ENCODE results near the gene VPS4A.

VPS4A gene

GRCh38 chr16:69318177-69318910, 7.2 kb downstream of the VPS4A start:
- no peak overlapping the region for H3K27ac ChIP-seq (ENCODE audit: insufficient read depth, low read depth, low read length, poor library complexity, severe bottlenecking)
- no peaks in the 10 kb centered on the region for H3K27me3 ChIP-seq (ENCODE audit: control insufficient read depth, insufficient read depth, low read length, poor library complexity, severe bottlenecking)
- H3K9me3 ChIP-seq (ENCODE audit: control insufficient read depth, low read length), result no peaks in the 10 kb centered on the region
- H3K4me3 ChIP-seq (ENCODE audit: insufficient read depth, low read depth, low read length), result no peak overlapping the region
- H3K36me3 ChIP-seq (ENCODE audit: control insufficient read depth, insufficient read depth, low read length), result peaks cover 60% of the 10 kb centered on the region
- no peaks in the 10 kb centered on the region for H3K4me1 ChIP-seq (ENCODE audit: control insufficient read depth, insufficient read depth, low read length)
- 95 to 96% methylated on average over 30 of the region's 30 CpGs for WGBS, 2 experiments

- Histone ChIP-seq H3K36me3 (ENCODE audit: control insufficient read depth, insufficient read depth, low read length) (peaks cover 61% of the 10 kb centered on the region), H3K4me1 (ENCODE audit: control insufficient read depth, insufficient read depth, low read length) (no peaks in the 10 kb centered on the region), H3K9me3 (ENCODE audit: control insufficient read depth, low read length) (no peaks in the 10 kb centered on the region), H3K4me3 (ENCODE audit: insufficient read depth, low read depth, low read length) (no peak overlapping the region), H3K27me3 (ENCODE audit: control insufficient read depth, insufficient read depth, low read length, poor library complexity, severe bottlenecking) (no peaks in the 10 kb centered on the region), H3K27ac (ENCODE audit: insufficient read depth, low read depth, low read length, poor library complexity, severe bottlenecking) (no peak overlapping the region)
- 95% methylated on average over 10 of the region's 10 CpGs for WGBS, 2 experiments
Measured at GRCh38 chr16:69318911-69319289, 7.8 kb downstream of the VPS4A start.

GRCh38 chr16:69319381-69319780, 8.2 kb downstream of the VPS4A start:
- Histone ChIP-seq H3K9me3 (ENCODE audit: control insufficient read depth, low read length) (no peaks in the 10 kb centered on the region), H3K4me1 (ENCODE audit: control insufficient read depth, insufficient read depth, low read length) (no peaks in the 10 kb centered on the region), H3K36me3 (ENCODE audit: control insufficient read depth, insufficient read depth, low read length) (peaks cover 63% of the 10 kb centered on the region), H3K27ac (ENCODE audit: insufficient read depth, low read depth, low read length, poor library complexity, severe bottlenecking) (no peak overlapping the region), H3K4me3 (ENCODE audit: insufficient read depth, low read depth, low read length) (no peak overlapping the region), H3K27me3 (ENCODE audit: control insufficient read depth, insufficient read depth, low read length, poor library complexity, severe bottlenecking) (no peaks in the 10 kb centered on the region)
- 95 to 96% methylated on average over 9 of the region's 9 CpGs for WGBS, 2 experiments

- Histone ChIP-seq H3K27ac (ENCODE audit: insufficient read depth, low read depth, low read length, poor library complexity, severe bottlenecking) (no peak overlapping the region), H3K4me1 (ENCODE audit: control insufficient read depth, insufficient read depth, low read length) (no peaks in the 10 kb centered on the region), H3K9me3 (ENCODE audit: control insufficient read depth, low read length) (no peaks in the 10 kb centered on the region), H3K4me3 (ENCODE audit: insufficient read depth, low read depth, low read length) (no peak overlapping the region), H3K27me3 (ENCODE audit: control insufficient read depth, insufficient read depth, low read length, poor library complexity, severe bottlenecking) (no peaks in the 10 kb centered on the region), H3K36me3 (ENCODE audit: control insufficient read depth, insufficient read depth, low read length) (peaks cover 70% of the 10 kb centered on the region)
- WGBS, 2 experiments, result 91 to 93% methylated on average over 30 of the region's 30 CpGs
Measured at GRCh38 chr16:69319826-69320739, 8.9 kb downstream of the VPS4A start.

GRCh38 chr16:69320740-69321073, 9.6 kb downstream of the VPS4A start:
- Histone ChIP-seq H3K27me3 (ENCODE audit: control insufficient read depth, insufficient read depth, low read length, poor library complexity, severe bottlenecking) (no peaks in the 10 kb centered on the region), H3K9me3 (ENCODE audit: control insufficient read depth, low read length) (no peaks in the 10 kb centered on the region), H3K36me3 (ENCODE audit: control insufficient read depth, insufficient read depth, low read length) (peaks cover 72% of the 10 kb centered on the region), H3K27ac (ENCODE audit: insufficient read depth, low read depth, low read length, poor library complexity, severe bottlenecking) (no peak overlapping the region), H3K4me1 (ENCODE audit: control insufficient read depth, insufficient read depth, low read length) (no peaks in the 10 kb centered on the region), H3K4me3 (ENCODE audit: insufficient read depth, low read depth, low read length) (no peak overlapping the region)
- 92% methylated on average over 13 of the region's 13 CpGs for WGBS, 2 experiments

GRCh38 chr16:69321080-69321479, 9.9 kb downstream of the VPS4A start:
- Histone ChIP-seq H3K4me3 (ENCODE audit: insufficient read depth, low read depth, low read length) (no peak overlapping the region), H3K36me3 (ENCODE audit: control insufficient read depth, insufficient read depth, low read length) (peaks cover 72% of the 10 kb centered on the region)
- 96 to 98% methylated on average over 22 of the region's 22 CpGs for WGBS, 2 experiments

GRCh38 chr16:69322343-69322742, 11.2 kb downstream of the VPS4A start:
- H3K36me3 ChIP-seq (ENCODE audit: control insufficient read depth, insufficient read depth, low read length), result peaks cover 70% of the 10 kb centered on the region
- no peak overlapping the region for H3K27ac ChIP-seq (ENCODE audit: insufficient read depth, low read depth, low read length, poor library complexity, severe bottlenecking)
- H3K4me1 ChIP-seq (ENCODE audit: control insufficient read depth, insufficient read depth, low read length), result no peaks in the 10 kb centered on the region
- no peaks in the 10 kb centered on the region for H3K9me3 ChIP-seq (ENCODE audit: control insufficient read depth, low read length)
- no peak overlapping the region for H3K4me3 ChIP-seq (ENCODE audit: insufficient read depth, low read depth, low read length)
- WGBS, 2 experiments, result 95% methylated on average over 7 of the region's 7 CpGs
- H3K27me3 ChIP-seq (ENCODE audit: control insufficient read depth, insufficient read depth, low read length, poor library complexity, severe bottlenecking), result no peaks in the 10 kb centered on the region

More at GRCh38 chr16:69321080-69321479, 9.9 kb downstream of the VPS4A start:
- Histone ChIP-seq H3K4me1 (ENCODE audit: control insufficient read depth, insufficient read depth, low read length) (no peaks in the 10 kb centered on the region), H3K9me3 (ENCODE audit: control insufficient read depth, low read length) (no peaks in the 10 kb centered on the region), H3K27me3 (ENCODE audit: control insufficient read depth, insufficient read depth, low read length, poor library complexity, severe bottlenecking) (no peaks in the 10 kb centered on the region), H3K27ac (ENCODE audit: insufficient read depth, low read depth, low read length, poor library complexity, severe bottlenecking) (no peak overlapping the region)

- Histone ChIP-seq H3K27ac (ENCODE audit: insufficient read depth, low read depth, low read length, poor library complexity, severe bottlenecking) (no peak overlapping the region), H3K9me3 (ENCODE audit: control insufficient read depth, low read length) (no peaks in the 10 kb centered on the region), H3K4me1 (ENCODE audit: control insufficient read depth, insufficient read depth, low read length) (peaks cover 2% of the 10 kb centered on the region), H3K36me3 (ENCODE audit: control insufficient read depth, insufficient read depth, low read length) (peaks cover 69% of the 10 kb centered on the region), H3K4me3 (ENCODE audit: insufficient read depth, low read depth, low read length) (no peak overlapping the region), H3K27me3 (ENCODE audit: control insufficient read depth, insufficient read depth, low read length, poor library complexity, severe bottlenecking) (no peaks in the 10 kb centered on the region)
- WGBS, 2 experiments, result 93 to 94% methylated on average over 14 of the region's 14 CpGs
Measured at GRCh38 chr16:69323415-69323814, 12.3 kb downstream of the VPS4A start.

- Histone ChIP-seq H3K27ac (ENCODE audit: insufficient read depth, low read depth, low read length, poor library complexity, severe bottlenecking) (no peak overlapping the region), H3K4me1 (ENCODE audit: control insufficient read depth, insufficient read depth, low read length) (peaks cover 9% of the 10 kb centered on the region)
- 93 to 97% methylated on average over 8 of the region's 8 CpGs for WGBS, 2 experiments
Measured at GRCh38 chr16:69324013-69324531, 12.9 kb downstream of the VPS4A start.

GRCh38 chr16:69324585-69325253, 13.6 kb downstream of the VPS4A start:
- 90 to 93% methylated on average over 10 of the region's 10 CpGs for WGBS, 2 experiments
- Histone ChIP-seq H3K4me1 (ENCODE audit: control insufficient read depth, insufficient read depth, low read length) (peaks cover 14% of the 10 kb centered on the region), H3K4me3 (ENCODE audit: insufficient read depth, low read depth, low read length) (no peak overlapping the region), H3K27ac (ENCODE audit: insufficient read depth, low read depth, low read length, poor library complexity, severe bottlenecking) (no peak overlapping the region), H3K9me3 (ENCODE audit: control insufficient read depth, low read length) (no peaks in the 10 kb centered on the region), H3K27me3 (ENCODE audit: control insufficient read depth, insufficient read depth, low read length, poor library complexity, severe bottlenecking) (no peaks in the 10 kb centered on the region), H3K36me3 (ENCODE audit: control insufficient read depth, insufficient read depth, low read length) (peaks cover 61% of the 10 kb centered on the region)

More at GRCh38 chr16:69324013-69324531, 12.9 kb downstream of the VPS4A start:
- no peaks in the 10 kb centered on the region for H3K27me3 ChIP-seq (ENCODE audit: control insufficient read depth, insufficient read depth, low read length, poor library complexity, severe bottlenecking)
- no peaks in the 10 kb centered on the region for H3K9me3 ChIP-seq (ENCODE audit: control insufficient read depth, low read length)
- H3K4me3 ChIP-seq (ENCODE audit: insufficient read depth, low read depth, low read length), result no peak overlapping the region
- H3K36me3 ChIP-seq (ENCODE audit: control insufficient read depth, insufficient read depth, low read length), result peaks cover 67% of the 10 kb centered on the region

All from ectodermal cell (in vitro differentiated cells).